H1 (cell line): ENCODE measurements around the gene PBXIP1. TPM values are rescaled to one million over a fixed set of nuclear protein-coding genes. Genes with fewer than 3 reads are reported as not detected.

Experiments
- CTCF ChIA-PET: fragments of 300-600 bp; sonication (Branson Sonifier 250); formaldehyde crosslinking; loops from one replicate; lab custom pipeline; 2021; ENCODE audit not compliant: partially characterized antibody; lab: Charles Lee
- POLR2A ChIA-PET: fragments of 300-600 bp; sonication (Branson Sonifier 250); formaldehyde crosslinking; loops from one replicate; lab custom pipeline; 2021; ENCODE audit warnings: inconsistent platforms; ENCODE audit not compliant: partially characterized antibody; lab: Charles Lee
- DNase-seq, 2 experiments: peaks; one replicate each; pipeline versions ENCODE4 v3.0.0 to v3.0.0-alpha.2; 2010 to 2022; ENCODE audit warnings: low spot score in 2 of 2, low read depth in 1 of 2, mixed read lengths in 1 of 2
- FAIRE-seq: peaks from 2 replicates; lab custom pipeline; 2011; peaks lifted over from hg19 to GRCh38; lab: Jason Lieb, UNC
- H2AFZ ChIP-seq: 2 replicates; pipeline ENCODE4 v1.8.1; 2012; ENCODE audit warnings: low read length, inconsistent platforms
- H2AK5ac ChIP-seq: 2 replicates; pipeline ENCODE4 v1.6.1; 2013; ENCODE audit warnings: low read depth, low read length
- H2BK120ac ChIP-seq: replicated peaks from 2 replicates; pipeline ENCODE3; 2013; ENCODE audit warnings: low read depth, low read length, inconsistent platforms
- H2BK12ac ChIP-seq: 2 replicates; pipeline ENCODE4 v1.6.1; 2013; ENCODE audit warnings: low read depth, low read length
- H2BK15ac ChIP-seq: 2 replicates; pipeline ENCODE4 v1.6.1; 2013; ENCODE audit warnings: low read length
- H2BK20ac ChIP-seq: 2 replicates; pipeline ENCODE4 v1.6.1; 2013; ENCODE audit warnings: low read length
- H2BK5ac ChIP-seq: 2 replicates; pipeline ENCODE4 v1.6.1; 2013; ENCODE audit warnings: low read depth, low read length
- H3K14ac ChIP-seq: 2 replicates; pipeline ENCODE4 v1.6.1; 2013; ENCODE audit warnings: inconsistent platforms; ENCODE audit not compliant: insufficient read length
- H3K18ac ChIP-seq: 2 replicates; pipeline ENCODE4 v1.6.1; 2013; ENCODE audit warnings: low read length; ENCODE audit errors: extremely low read depth
- H3K23ac ChIP-seq: 2 replicates; pipeline ENCODE4 v1.6.1; 2013; ENCODE audit warnings: inconsistent platforms; ENCODE audit not compliant: insufficient read length
- H3K23me2 ChIP-seq: 2 replicates; pipeline ENCODE4 v1.6.1; 2013; ENCODE audit warnings: low read depth, low read length
- H3K27ac ChIP-seq: 2 replicates; pipeline ENCODE4 v1.6.1; 2011; ENCODE audit warnings: low read depth, low read length, inconsistent platforms
- H3K27me3 ChIP-seq, 4 experiments: replicated peaks in 1 of 4; 1 replicate in 1 of 4; 2 replicates in 3 of 4; pipeline versions ENCODE4 v1.6.1 to v1.8.1; 2011 to 2013; ENCODE audit warnings: low read length in 3 of 4, mild to moderate bottlenecking in 3 of 4, inconsistent platforms in 2 of 4, mixed read lengths in 2 of 4, moderate library complexity in 1 of 4; ENCODE audit not compliant: control insufficient read depth in 3 of 4, insufficient read depth in 3 of 4; ENCODE audit errors: extremely low read depth in 1 of 4
- H3K36me3 ChIP-seq, 4 experiments: 2 replicates each; pipeline versions ENCODE4 v1.6.1 to v1.8.1; 2011 to 2013; ENCODE audit warnings: mild to moderate bottlenecking in 4 of 4, low read length in 3 of 4, moderate library complexity in 2 of 4, control low read depth in 1 of 4, inconsistent platforms in 1 of 4; ENCODE audit not compliant: insufficient read depth in 4 of 4, control insufficient read depth in 2 of 4
- H3K4ac ChIP-seq: replicated peaks from 2 replicates; pipeline ENCODE3; 2013; ENCODE audit warnings: low read length, low read depth, mixed read lengths, inconsistent platforms; ENCODE audit not compliant: insufficient read length
- H3K4me1 ChIP-seq, 4 experiments: replicated peaks in 1 of 4; 1 replicate in 1 of 4; 2 replicates in 3 of 4; pipeline versions ENCODE4 v1.6.1 to v1.8.1; 2011 to 2013; ENCODE audit warnings: low read length in 3 of 4, inconsistent platforms in 2 of 4, mixed read lengths in 1 of 4; ENCODE audit not compliant: insufficient read depth in 4 of 4, control insufficient read depth in 3 of 4
- H3K4me2 ChIP-seq, 2 experiments: 2 replicates each; pipeline versions ENCODE4 v1.6.1 to v1.8.1; 2011 to 2013; ENCODE audit warnings: low read depth in 2 of 2, low read length in 2 of 2, control low read depth in 1 of 2, inconsistent platforms in 1 of 2, mild to moderate bottlenecking in 1 of 2; ENCODE audit not compliant: insufficient read depth in 1 of 2
- H3K4me3 ChIP-seq, 4 experiments: fragments of 200-600, 300-600 bp in 1 of 4; sonication (generic), shearing (Covaris generic), sonication (Bioruptor Twin) in 1 of 4; 2 replicates each; pipeline versions ENCODE4 v1.5.1 to v1.8.1; 2011 to 2016; ENCODE audit warnings: low read length in 4 of 4, low read depth in 3 of 4, control low read depth in 2 of 4, inconsistent platforms in 2 of 4, mild to moderate bottlenecking in 2 of 4, mixed read lengths in 1 of 4, moderate library complexity in 1 of 4; ENCODE audit not compliant: insufficient read depth in 2 of 4; ENCODE audit errors: extremely low read depth in 1 of 4
- H3K56ac ChIP-seq: replicated peaks from 2 replicates; pipeline ENCODE3; 2013; ENCODE audit warnings: low read depth, mild to moderate bottlenecking, mixed read lengths, low read length, inconsistent platforms; ENCODE audit not compliant: insufficient read length
- H3K79me1 ChIP-seq: 2 replicates; pipeline ENCODE4 v1.6.1; 2013; ENCODE audit warnings: low read depth, low read length, control low read depth
- H3K79me2 ChIP-seq, 2 experiments: 2 replicates each; pipeline versions ENCODE4 v1.6.1 to v1.8.1; 2012 to 2013; ENCODE audit warnings: low read length in 2 of 2, mild to moderate bottlenecking in 2 of 2, inconsistent platforms in 1 of 2; ENCODE audit not compliant: insufficient read depth in 2 of 2, control insufficient read depth in 1 of 2
- H3K9ac ChIP-seq, 4 experiments: replicated peaks in 1 of 4; 1 replicate in 1 of 4; 2 replicates in 3 of 4; pipeline versions ENCODE4 v1.6.1 to v1.8.1; 2011 to 2013; ENCODE audit warnings: low read depth in 3 of 4, low read length in 3 of 4, control low read depth in 2 of 4, mild to moderate bottlenecking in 2 of 4, moderate library complexity in 2 of 4, inconsistent platforms in 1 of 4; ENCODE audit errors: extremely low read depth in 1 of 4
- H3K9me3 ChIP-seq, 2 experiments: 2 replicates each; pipeline versions ENCODE4 v1.6.1 to v1.8.1; 2012 to 2013; ENCODE audit warnings: mild to moderate bottlenecking in 2 of 2, moderate library complexity in 2 of 2, control low read depth in 1 of 2, inconsistent platforms in 1 of 2, low read depth in 1 of 2, low read length in 1 of 2, mixed read lengths in 1 of 2; ENCODE audit not compliant: insufficient read depth in 2 of 2
- H4K20me1 ChIP-seq, 2 experiments: replicated peaks in 1 of 2; 2 replicates each; pipeline versions ENCODE3 to v1.8.1; 2011 to 2013; ENCODE audit warnings: inconsistent platforms in 2 of 2, low read length in 2 of 2, mild to moderate bottlenecking in 1 of 2; ENCODE audit not compliant: insufficient read depth in 2 of 2, control insufficient read depth in 1 of 2
- H4K5ac ChIP-seq: 2 replicates; pipeline ENCODE4 v1.6.1; 2013; ENCODE audit warnings: low read length, low read depth, mixed read lengths, inconsistent platforms; ENCODE audit not compliant: insufficient read length
- H4K8ac ChIP-seq: 2 replicates; pipeline ENCODE4 v1.8.0; 2013; ENCODE audit warnings: mild to moderate bottlenecking, moderate library complexity, low read length, inconsistent platforms; ENCODE audit not compliant: insufficient read depth; ENCODE audit errors: extremely low read depth
- H4K91ac ChIP-seq: replicated peaks from 2 replicates; pipeline ENCODE3; 2013; ENCODE audit warnings: low read length, mixed read lengths, inconsistent platforms; ENCODE audit not compliant: insufficient read length
- BACH1 ChIP-seq: IDR thresholded peaks from 2 replicates; pipeline ENCODE4 v1.6.1; 2012; ENCODE audit warnings: low read length, improper control_type of control experiment
- BCL11A ChIP-seq, 2 experiments: IDR thresholded peaks; one replicate each; pipeline ENCODE4 v1.6.1; 2011; ENCODE audit warnings: low read depth in 2 of 2, low read length in 2 of 2, mild to moderate bottlenecking in 2 of 2
- CEBPB ChIP-seq: IDR thresholded peaks from 2 replicates; pipeline ENCODE4 v1.6.1; 2012; ENCODE audit warnings: low read depth, low read length
- CHD1 ChIP-seq: IDR thresholded peaks from 2 replicates; pipeline ENCODE4 v1.6.1; 2012; ENCODE audit warnings: low read depth, low read length, improper control_type of control experiment
- JUN ChIP-seq: IDR thresholded peaks from 2 replicates; pipeline ENCODE4 v1.6.1; 2011; ENCODE audit warnings: low read depth, mild to moderate bottlenecking, improper control_type of control experiment, low read length
- MAFK ChIP-seq: IDR thresholded peaks from 2 replicates; pipeline ENCODE4 v1.6.1; 2012; ENCODE audit warnings: low read depth, mild to moderate bottlenecking, improper control_type of control experiment, low read length
- NANOG ChIP-seq: IDR thresholded peaks from 2 replicates; pipeline ENCODE4 v1.6.1; 2011; ENCODE audit warnings: low read length, low read depth, mild to moderate bottlenecking, inconsistent platforms; ENCODE audit not compliant: insufficient read depth, poor library complexity, severe bottlenecking
- SAP30 ChIP-seq: fragments of 300-600 bp; sonication (generic); IDR thresholded peaks from 2 replicates; pipeline ENCODE4 v1.7.1; 2012; ENCODE audit warnings: low read length, moderate library complexity, mild to moderate bottlenecking, inconsistent platforms; ENCODE audit not compliant: insufficient read depth, insufficient replicate concordance
- SP4 ChIP-seq: IDR thresholded peaks from 2 replicates; pipeline ENCODE4 v1.6.1; 2012; ENCODE audit warnings: low read length, inconsistent platforms
- TEAD4 ChIP-seq: IDR thresholded peaks from 2 replicates; pipeline ENCODE4 v1.6.1; 2012; ENCODE audit warnings: low read depth, low read length, inconsistent platforms, mixed read lengths
- WGBS, 2 experiments: shearing (Covaris generic) in 1 of 2; methylation state at CpG; one replicate each; pipeline versions ENCODE4 v1.1.6 to v1.1.7; 2013 to 2015; ENCODE audit warnings: low lambda C conversion rate in 2 of 2, mixed read lengths in 2 of 2, inconsistent platforms in 1 of 2, low coverage in 1 of 2, missing lambda C conversion rate in 1 of 2; ENCODE audit not compliant: insufficient replicate concordance in 2 of 2, insufficient coverage in 1 of 2, insufficient read length in 1 of 2; ENCODE audit errors: extremely low coverage in 1 of 2, missing lambda C conversion rate in 1 of 2; 5-methylcytosine and 5-hydroxymethylcytosine counted together
- polyA plus RNA-seq, 7 experiments: library from polyadenylated mRNA; depleted of rRNA in 3 of 7; stranded (reverse) in 5 of 7; unstranded in 2 of 7; fragments of >200 nt in 5 of 7; fragments of 200-250 nt in 2 of 7; gene quantifications; 1 replicate in 5 of 7; 2 replicates in 1 of 7; 4 replicates in 1 of 7; pipeline versions ENCODE4 v1.2.1 to v1.2.3, GENCODE V29; 2011 to 2013; ENCODE audit warnings: missing spikeins in 2 of 7, mixed read lengths in 2 of 7
- total RNA-seq: library from RNA; stranded (reverse); fragmentation: NEBNext Ultra II Directional; extraction: Animal tissue kit (Norgen Biotek cat#: 25700); gene quantifications from 2 replicates; pipeline ENCODE4 v1.2.1, GENCODE V29; 2021

Gene PBXIP1
- total and polyA plus RNA-seq, 2 of the 8 experiments (the other 6 are each of a cell fraction or from before 2014, with no cell fraction given): 12.0 to 19.8 TPM

GRCh38 chr1:155005076-155006011, 49.4 kb upstream of the PBXIP1 start:
- Histone ChIP-seq H3K79me2 (peaks cover 0 to 59% of the 10 kb centered on the region in 2 experiments; a peak in 3 of 4 replicates), H3K9me3 (no peaks in the 10 kb centered on the region), H2BK12ac (peak overlapping the region; percentile 100; the same call in 1 of the 2 replicates), H2BK15ac (peak overlapping the region; percentile 72; the same call in 1 of the 2 replicates), H4K8ac (peak overlapping the region; percentile 53; the same call in 1 of the 2 replicates), H3K36me3 (peaks cover 0 to 2% (median 0%) of the 10 kb centered on the region in 4 experiments; a peak in 2 of 8 replicates), H3K4me3 (peak overlapping the region in 3 of 4 experiments; percentile 2 to 99 (median 45); a peak in 3 of 8 replicates), H3K23me2 (peaks cover 12% of the 10 kb centered on the region; the same call in 1 of the 2 replicates), H3K18ac (peak overlapping the region; percentile 40; the same call in 1 of the 2 replicates), H2BK120ac (no peak overlapping the region), H2AFZ (no peak overlapping the region), H3K4ac (no peak overlapping the region), H4K91ac (peak overlapping the region; percentile 63), H2BK5ac (peak overlapping the region; percentile 99; the same call in 1 of the 2 replicates), H4K5ac (peak overlapping the region; percentile 53), H4K20me1 (peaks cover 0 to 17% of the 10 kb centered on the region in 2 experiments), H3K27me3 (no peaks in the 10 kb centered on the region), H3K23ac (no peak overlapping the region), H3K9ac (no peak overlapping the region), H2BK20ac (0 out of 2 replicates have a peak overlapping the region, but pooled peaks have one; percentile 80), H3K14ac (no peak overlapping the region), H3K79me1 (peaks cover 17% of the 10 kb centered on the region), H2AK5ac (peak overlapping the region; percentile 97; the same call in 1 of the 2 replicates), H3K4me1 (peaks cover 6 to 40% (median 23%) of the 10 kb centered on the region in 4 experiments), H3K56ac (no peak overlapping the region), H3K4me2 (peak overlapping the region; percentile 79 to 93), H3K27ac (no peak overlapping the region)
- ChIA-PET POLR2A (interaction anchor here (1.6 to 42.8 kb wide), 4 partner anchors 10 to 47 kb away, joined by 4 to 702 read pairs (median 395); partner anchors contain the start of genes CKS1B, FLAD1, PBXIP1 and PYGO2), CTCF (interaction anchor here (1.4 to 18.6 kb wide), 12 partner anchors 7 to 80 kb away, joined by 3 to 354 read pairs (median 16); partner anchors contain the start of genes ADAM15, LENEP, PBXIP1 and ZBTB7B)
- 84% methylated on average over 12 of the region's 17 CpGs; no CpG with 5 or more reads in 1 of the 2 experiments for WGBS, 2 experiments
- no peak for FAIRE-seq
- DNase-seq: no peak
- TF ChIP-seq MAFK (no peak), NANOG (no peak), BACH1 (no peak), SP4 (no peak), CEBPB (no peak), BCL11A (IDR thresholded peaks at IDR 0.05; ENCODE audit: low read depth in 2 of 2, low read length in 2 of 2) (no peak), JUN (no peak), SAP30 (no peak), TEAD4 (no peak), CHD1 (no peak)
